ENCODE results near the gene KIAA0232.

GRCh38 chr4:6799091-6799490, 16.6 kb downstream of the KIAA0232 start:
- TF ChIP-seq CTCF (optimal IDR thresholded peaks at IDR 0.05 in 1 of 3, IDR thresholded peaks at IDR 0.05 in 1 of 3, conservative IDR thresholded peaks at IDR 0.05 in 1 of 3; ENCODE audit: extremely low read depth in 1 of 3, insufficient read depth in 2 of 3, low read length in 3 of 3): no peak
- no peak for TF ChIP-seq EZH2 (IDR thresholded peaks at IDR 0.05; ENCODE audit: low read length)

Measured in keratinocyte (primary cell).